ENCODE measurements around the gene POU6F2. TPM values are rescaled to one million over a fixed set of nuclear protein-coding genes. Genes with fewer than 3 reads are reported as not detected.

Gene POU6F2
- total and polyA plus RNA-seq, 2 experiments from 2014 or later = 7.2 to 7.3 TPM

GRCh38 chr7:39490296-39490695 is 512.6 kb downstream of the POU6F2 start (continued):
- TF ChIP-seq, protein P1, sequence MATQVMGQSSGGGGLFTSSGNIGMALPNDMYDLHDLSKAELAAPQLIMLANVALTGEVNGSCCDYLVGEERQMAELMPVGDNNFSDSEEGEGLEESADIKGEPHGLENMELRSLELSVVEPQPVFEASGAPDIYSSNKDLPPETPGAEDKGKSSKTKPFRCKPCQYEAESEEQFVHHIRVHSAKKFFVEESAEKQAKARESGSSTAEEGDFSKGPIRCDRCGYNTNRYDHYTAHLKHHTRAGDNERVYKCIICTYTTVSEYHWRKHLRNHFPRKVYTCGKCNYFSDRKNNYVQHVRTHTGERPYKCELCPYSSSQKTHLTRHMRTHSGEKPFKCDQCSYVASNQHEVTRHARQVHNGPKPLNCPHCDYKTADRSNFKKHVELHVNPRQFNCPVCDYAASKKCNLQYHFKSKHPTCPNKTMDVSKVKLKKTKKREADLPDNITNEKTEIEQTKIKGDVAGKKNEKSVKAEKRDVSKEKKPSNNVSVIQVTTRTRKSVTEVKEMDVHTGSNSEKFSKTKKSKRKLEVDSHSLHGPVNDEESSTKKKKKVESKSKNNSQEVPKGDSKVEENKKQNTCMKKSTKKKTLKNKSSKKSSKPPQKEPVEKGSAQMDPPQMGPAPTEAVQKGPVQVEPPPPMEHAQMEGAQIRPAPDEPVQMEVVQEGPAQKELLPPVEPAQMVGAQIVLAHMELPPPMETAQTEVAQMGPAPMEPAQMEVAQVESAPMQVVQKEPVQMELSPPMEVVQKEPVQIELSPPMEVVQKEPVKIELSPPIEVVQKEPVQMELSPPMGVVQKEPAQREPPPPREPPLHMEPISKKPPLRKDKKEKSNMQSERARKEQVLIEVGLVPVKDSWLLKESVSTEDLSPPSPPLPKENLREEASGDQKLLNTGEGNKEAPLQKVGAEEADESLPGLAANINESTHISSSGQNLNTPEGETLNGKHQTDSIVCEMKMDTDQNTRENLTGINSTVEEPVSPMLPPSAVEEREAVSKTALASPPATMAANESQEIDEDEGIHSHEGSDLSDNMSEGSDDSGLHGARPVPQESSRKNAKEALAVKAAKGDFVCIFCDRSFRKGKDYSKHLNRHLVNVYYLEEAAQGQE (IDR thresholded peaks at IDR 0.05; ENCODE audit: unreplicated experiment) = no peak
- TF ChIP-seq, protein P2, sequence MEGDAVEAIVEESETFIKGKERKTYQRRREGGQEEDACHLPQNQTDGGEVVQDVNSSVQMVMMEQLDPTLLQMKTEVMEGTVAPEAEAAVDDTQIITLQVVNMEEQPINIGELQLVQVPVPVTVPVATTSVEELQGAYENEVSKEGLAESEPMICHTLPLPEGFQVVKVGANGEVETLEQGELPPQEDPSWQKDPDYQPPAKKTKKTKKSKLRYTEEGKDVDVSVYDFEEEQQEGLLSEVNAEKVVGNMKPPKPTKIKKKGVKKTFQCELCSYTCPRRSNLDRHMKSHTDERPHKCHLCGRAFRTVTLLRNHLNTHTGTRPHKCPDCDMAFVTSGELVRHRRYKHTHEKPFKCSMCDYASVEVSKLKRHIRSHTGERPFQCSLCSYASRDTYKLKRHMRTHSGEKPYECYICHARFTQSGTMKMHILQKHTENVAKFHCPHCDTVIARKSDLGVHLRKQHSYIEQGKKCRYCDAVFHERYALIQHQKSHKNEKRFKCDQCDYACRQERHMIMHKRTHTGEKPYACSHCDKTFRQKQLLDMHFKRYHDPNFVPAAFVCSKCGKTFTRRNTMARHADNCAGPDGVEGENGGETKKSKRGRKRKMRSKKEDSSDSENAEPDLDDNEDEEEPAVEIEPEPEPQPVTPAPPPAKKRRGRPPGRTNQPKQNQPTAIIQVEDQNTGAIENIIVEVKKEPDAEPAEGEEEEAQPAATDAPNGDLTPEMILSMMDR (conservative IDR thresholded peaks at IDR 0.05; ENCODE audit: low read depth in 2 of 2) = no peak
- TF ChIP-seq STAT1 (IDR thresholded peaks at IDR 0.05; ENCODE audit: unreplicated experiment) (no peak), POLR2AphosphoS5 (IDR thresholded peaks at IDR 0.05; ENCODE audit: low read depth) (no peak)

GRCh38 chr7:39493934-39494333 is 516.2 kb downstream of the POU6F2 start:
- Mint-ChIP-seq H3K36me3 (ENCODE audit: low read depth) (no peaks in the 10 kb centered on the region), H3K4me3 (no peak overlapping the region), H3K9me3 (no peaks in the 10 kb centered on the region), H3K27ac (no peak overlapping the region), H3K27me3 (ENCODE audit: insufficient read depth, low read depth, poor library complexity) (no peaks in the 10 kb centered on the region), H3K4me1 (no peaks in the 10 kb centered on the region; the same call in 2 of the 3 replicates)
- Histone ChIP-seq H3K79me2 (replicated peaks; ENCODE audit: insufficient read depth) (no peaks in the 10 kb centered on the region), H3K4me1 (ENCODE audit: insufficient read depth) (no peaks in the 10 kb centered on the region), H2AFZ (no peak overlapping the region), H3F3A (replicated peaks; ENCODE audit: low read depth) (no peaks in the 10 kb centered on the region), H3K36me3 (ENCODE audit: insufficient read depth) (no peaks in the 10 kb centered on the region), H3K9me2 (ENCODE audit: insufficient read depth) (no peaks in the 10 kb centered on the region), H3K4me3 (no peak overlapping the region), H3K27ac (ENCODE audit: low read depth) (no peak overlapping the region), H3K27me3 (ENCODE audit: insufficient read depth) (no peaks in the 10 kb centered on the region), H3K4me2 (no peak overlapping the region), H4K20me1 (replicated peaks; ENCODE audit: insufficient read depth) (no peaks in the 10 kb centered on the region)
- ATAC-seq = no peak
- no peak for DNase-seq (ENCODE audit: low spot score)
- TF ChIP-seq JUNB (IDR thresholded peaks at IDR 0.05; ENCODE audit: unreplicated experiment) (no peak), NANOG (IDR thresholded peaks at IDR 0.05; ENCODE audit: borderline replicate concordance) (no peak), ZNF331 (CRISPR knock-in tag; IDR thresholded peaks at IDR 0.05; ENCODE audit: low read depth) (no peak), POLR2AphosphoS5 (IDR thresholded peaks at IDR 0.05; ENCODE audit: low read depth) (no peak), STAT1 (IDR thresholded peaks at IDR 0.05; ENCODE audit: unreplicated experiment) (no peak), EZH2phosphoT487 (IDR thresholded peaks at IDR 0.05; ENCODE audit: unreplicated experiment) (no peak), ZNF462 (CRISPR knock-in tag; IDR thresholded peaks at IDR 0.05) (no peak)
- TF ChIP-seq, protein P3, sequence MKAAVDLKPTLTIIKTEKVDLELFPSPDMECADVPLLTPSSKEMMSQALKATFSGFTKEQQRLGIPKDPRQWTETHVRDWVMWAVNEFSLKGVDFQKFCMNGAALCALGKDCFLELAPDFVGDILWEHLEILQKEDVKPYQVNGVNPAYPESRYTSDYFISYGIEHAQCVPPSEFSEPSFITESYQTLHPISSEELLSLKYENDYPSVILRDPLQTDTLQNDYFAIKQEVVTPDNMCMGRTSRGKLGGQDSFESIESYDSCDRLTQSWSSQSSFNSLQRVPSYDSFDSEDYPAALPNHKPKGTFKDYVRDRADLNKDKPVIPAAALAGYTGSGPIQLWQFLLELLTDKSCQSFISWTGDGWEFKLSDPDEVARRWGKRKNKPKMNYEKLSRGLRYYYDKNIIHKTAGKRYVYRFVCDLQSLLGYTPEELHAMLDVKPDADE (IDR thresholded peaks at IDR 0.05) = no peak
- TF ChIP-seq, protein P2 (conservative IDR thresholded peaks at IDR 0.05; ENCODE audit: low read depth in 2 of 2) = no peak

Data from GM23338 (cell line).